ENCODE data around the gene EIF4E1B.

The EIF4E1B gene

DNA sequence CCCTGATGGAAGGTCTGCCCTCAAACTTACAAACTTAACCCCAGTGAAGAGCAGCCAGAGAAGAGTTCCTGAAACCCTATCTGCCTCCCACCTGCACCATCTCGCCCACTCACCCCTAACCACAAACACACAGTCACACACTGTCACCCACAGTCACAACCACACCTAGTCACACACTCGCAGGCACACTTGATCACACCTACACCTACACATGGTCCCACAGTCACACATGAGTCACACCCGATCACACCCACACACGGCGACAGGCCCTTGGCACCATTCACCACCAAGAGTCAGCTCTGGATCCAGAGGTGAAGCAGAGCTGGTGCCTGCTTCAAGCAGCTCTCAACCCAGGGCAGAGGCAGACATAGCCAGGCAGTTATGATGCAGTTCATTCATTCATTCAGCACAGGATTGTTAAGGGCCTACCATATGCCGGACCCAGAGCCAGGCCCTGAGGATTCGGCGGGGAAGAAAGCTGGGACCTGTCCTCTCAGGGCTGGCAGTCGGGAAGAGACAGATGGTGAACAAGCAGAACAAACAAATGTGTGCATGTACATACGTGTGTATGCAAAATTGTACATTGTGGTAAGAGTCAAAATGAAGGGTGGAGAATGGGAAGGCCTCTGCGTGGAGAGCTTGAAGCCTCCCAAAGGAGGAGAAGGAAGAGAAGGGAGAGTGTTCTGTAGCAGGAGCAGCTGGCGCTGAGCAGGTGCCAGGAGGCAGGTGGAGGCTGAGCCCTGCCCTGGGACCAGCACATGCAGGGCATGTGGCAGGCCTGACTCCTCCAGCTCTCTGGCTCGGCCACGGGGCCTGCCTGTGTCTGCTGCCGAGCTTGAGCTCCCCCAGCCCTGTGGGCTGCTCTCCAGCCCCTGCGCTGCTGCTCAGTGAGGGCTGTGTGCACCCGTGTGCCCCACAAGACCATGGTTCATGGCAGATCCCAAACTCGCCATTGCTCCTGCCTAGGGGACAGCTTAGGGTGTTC lies 23.2 kb downstream of the EIF4E1B start:
- peaks cover 3% of the 10 kb centered on the region; the same call in 1 of the 2 replicates for H4K20me1 ChIP-seq (ENCODE audit: control insufficient read depth, insufficient read depth, low read depth, low read length)
- no peaks in the 10 kb centered on the region for H3K36me3 ChIP-seq (ENCODE audit: control insufficient read depth, low read length)
- peaks cover 10% of the 10 kb centered on the region for H3K4me1 ChIP-seq (ENCODE audit: control insufficient read depth, low read length)
- H3K4me3 ChIP-seq (ENCODE audit: low read length): no peak overlapping the region
- H3K9me3 ChIP-seq (ENCODE audit: control insufficient read depth, insufficient read depth, low read length): no peaks in the 10 kb centered on the region
- no peak overlapping the region for H3K4me2 ChIP-seq (ENCODE audit: low read length)
- TF ChIP-seq EZH2phosphoT487 (IDR thresholded peaks at IDR 0.05; ENCODE audit: borderline replicate concordance, low read length): no peak
- TF ChIP-seq, protein P1, sequence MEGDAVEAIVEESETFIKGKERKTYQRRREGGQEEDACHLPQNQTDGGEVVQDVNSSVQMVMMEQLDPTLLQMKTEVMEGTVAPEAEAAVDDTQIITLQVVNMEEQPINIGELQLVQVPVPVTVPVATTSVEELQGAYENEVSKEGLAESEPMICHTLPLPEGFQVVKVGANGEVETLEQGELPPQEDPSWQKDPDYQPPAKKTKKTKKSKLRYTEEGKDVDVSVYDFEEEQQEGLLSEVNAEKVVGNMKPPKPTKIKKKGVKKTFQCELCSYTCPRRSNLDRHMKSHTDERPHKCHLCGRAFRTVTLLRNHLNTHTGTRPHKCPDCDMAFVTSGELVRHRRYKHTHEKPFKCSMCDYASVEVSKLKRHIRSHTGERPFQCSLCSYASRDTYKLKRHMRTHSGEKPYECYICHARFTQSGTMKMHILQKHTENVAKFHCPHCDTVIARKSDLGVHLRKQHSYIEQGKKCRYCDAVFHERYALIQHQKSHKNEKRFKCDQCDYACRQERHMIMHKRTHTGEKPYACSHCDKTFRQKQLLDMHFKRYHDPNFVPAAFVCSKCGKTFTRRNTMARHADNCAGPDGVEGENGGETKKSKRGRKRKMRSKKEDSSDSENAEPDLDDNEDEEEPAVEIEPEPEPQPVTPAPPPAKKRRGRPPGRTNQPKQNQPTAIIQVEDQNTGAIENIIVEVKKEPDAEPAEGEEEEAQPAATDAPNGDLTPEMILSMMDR (IDR thresholded peaks at IDR 0.05; ENCODE audit: low read depth, low read length, poor library complexity, severe bottlenecking): no peak
- no peaks in the 10 kb centered on the region for H3K9me2 ChIP-seq (replicated peaks; ENCODE audit: control insufficient read depth, low read length)
- H3K79me2 ChIP-seq (ENCODE audit: control insufficient read depth, low read length): no peaks in the 10 kb centered on the region
- no peaks in the 10 kb centered on the region for H3K27me3 ChIP-seq (ENCODE audit: control insufficient read depth, low read length)
- H3K27ac ChIP-seq (ENCODE audit: low read depth, low read length): no peak overlapping the region
- H3F3A ChIP-seq (ENCODE audit: control insufficient read depth, insufficient read depth): no peaks in the 10 kb centered on the region

DNA sequence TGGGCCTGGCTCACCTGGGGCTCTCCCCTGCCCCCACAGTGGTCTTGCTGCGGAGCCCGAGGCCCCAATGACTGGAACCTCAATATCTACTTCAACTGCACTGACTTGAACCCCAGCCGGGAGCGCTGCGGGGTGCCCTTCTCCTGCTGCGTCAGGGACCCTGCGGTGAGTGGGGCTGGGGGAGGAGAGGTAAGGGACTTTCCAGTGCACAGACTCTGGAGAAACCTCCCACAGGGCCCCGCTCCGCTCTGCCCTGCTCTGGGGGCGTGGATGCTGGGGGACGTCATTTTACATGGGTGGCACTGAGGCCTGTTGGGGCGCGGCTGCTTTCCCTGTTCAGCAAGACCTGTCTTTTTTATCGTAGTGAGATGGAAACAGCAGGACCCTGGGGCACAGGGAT lies 24.4 kb downstream of the EIF4E1B start:
- Histone ChIP-seq H3F3A (ENCODE audit: control insufficient read depth, insufficient read depth) (no peaks in the 10 kb centered on the region), H3K27me3 (ENCODE audit: control insufficient read depth, low read length) (no peaks in the 10 kb centered on the region), H3K4me1 (ENCODE audit: control insufficient read depth, low read length) (peaks cover 10% of the 10 kb centered on the region), H3K36me3 (ENCODE audit: control insufficient read depth, low read length) (no peaks in the 10 kb centered on the region), H3K4me3 (ENCODE audit: low read length) (no peak overlapping the region), H3K27ac (ENCODE audit: low read depth, low read length) (no peak overlapping the region), H3K4me2 (ENCODE audit: low read length) (no peak overlapping the region), H4K20me1 (ENCODE audit: control insufficient read depth, insufficient read depth, low read depth, low read length) (peaks cover 3% of the 10 kb centered on the region; the same call in 1 of the 2 replicates), H3K79me2 (ENCODE audit: control insufficient read depth, low read length) (no peaks in the 10 kb centered on the region), H3K9me2 (replicated peaks; ENCODE audit: control insufficient read depth, low read length) (no peaks in the 10 kb centered on the region), H3K9me3 (ENCODE audit: control insufficient read depth, insufficient read depth, low read length) (no peaks in the 10 kb centered on the region)
- TF ChIP-seq, protein P1 (IDR thresholded peaks at IDR 0.05; ENCODE audit: low read depth, low read length, poor library complexity, severe bottlenecking): no peak
- TF ChIP-seq EZH2phosphoT487 (IDR thresholded peaks at IDR 0.05; ENCODE audit: borderline replicate concordance, low read length): no peak

DNA sequence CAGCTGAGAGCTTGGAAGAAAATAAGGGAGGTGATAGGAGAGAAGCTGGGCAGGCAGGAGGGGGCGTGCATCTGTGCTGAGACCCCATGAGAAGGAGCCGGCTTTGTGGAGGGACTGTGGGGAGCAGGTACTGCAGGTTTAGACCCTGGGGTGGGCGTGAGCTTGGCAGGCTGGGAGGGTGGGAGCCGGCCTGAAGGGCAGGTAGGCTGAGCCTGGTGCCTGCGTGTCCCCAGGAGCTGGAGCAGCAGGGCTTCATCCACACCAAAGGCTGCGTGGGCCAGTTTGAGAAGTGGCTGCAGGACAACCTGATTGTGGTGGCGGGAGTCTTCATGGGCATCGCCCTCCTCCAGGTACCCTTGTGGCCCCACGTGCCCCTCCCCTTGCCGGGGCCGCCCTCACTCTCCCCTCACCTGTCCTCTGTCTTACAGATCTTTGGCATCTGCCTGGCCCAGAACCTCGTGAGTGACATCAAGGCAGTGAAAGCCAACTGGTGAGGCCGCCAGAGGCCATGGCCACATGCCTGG lies 26.1 kb downstream of the EIF4E1B start:
- H3K27me3 ChIP-seq (ENCODE audit: control insufficient read depth, low read length): no peaks in the 10 kb centered on the region
- no peaks in the 10 kb centered on the region for H3K9me3 ChIP-seq (ENCODE audit: control insufficient read depth, insufficient read depth, low read length)
- no peaks in the 10 kb centered on the region for H3K9me2 ChIP-seq (replicated peaks; ENCODE audit: control insufficient read depth, low read length)
- peaks cover 3% of the 10 kb centered on the region; the same call in 1 of the 2 replicates for H4K20me1 ChIP-seq (ENCODE audit: control insufficient read depth, insufficient read depth, low read depth, low read length)
- no peak overlapping the region for H3K4me3 ChIP-seq (ENCODE audit: low read length)
- H3K79me2 ChIP-seq (ENCODE audit: control insufficient read depth, low read length): no peaks in the 10 kb centered on the region
- TF ChIP-seq, protein P1 (IDR thresholded peaks at IDR 0.05; ENCODE audit: low read depth, low read length, poor library complexity, severe bottlenecking): no peak
- TF ChIP-seq EZH2phosphoT487 (IDR thresholded peaks at IDR 0.05; ENCODE audit: borderline replicate concordance, low read length): no peak
- H3F3A ChIP-seq (ENCODE audit: control insufficient read depth, insufficient read depth): no peaks in the 10 kb centered on the region
- H3K4me2 ChIP-seq (ENCODE audit: low read length): no peak overlapping the region
- no peaks in the 10 kb centered on the region for H3K36me3 ChIP-seq (ENCODE audit: control insufficient read depth, low read length)
- H3K27ac ChIP-seq (ENCODE audit: low read depth, low read length): no peak overlapping the region
- peaks cover 10% of the 10 kb centered on the region for H3K4me1 ChIP-seq (ENCODE audit: control insufficient read depth, low read length)

Measured in DOHH2 (cell line).